NCI-H510A treated with DMSO at 0.1 percent for 48 hours (cell line): Measurements from ENCODE around the gene IFITM2.
"Not testable (repeated sequence)": the region's sequence is repeated elsewhere in the genome, so short reads cannot be mapped to it uniquely, and the experiment has no call there.

Experiments
- DNase-seq: peaks from one replicate; lab custom pipeline; 2025; lab: John Stamatoyannopoulos, UW

The IFITM2 gene

GRCh38 chr11:325796-326591, 18.4 kb downstream of the IFITM2 start:
- DNase-seq = no peak

DNA sequence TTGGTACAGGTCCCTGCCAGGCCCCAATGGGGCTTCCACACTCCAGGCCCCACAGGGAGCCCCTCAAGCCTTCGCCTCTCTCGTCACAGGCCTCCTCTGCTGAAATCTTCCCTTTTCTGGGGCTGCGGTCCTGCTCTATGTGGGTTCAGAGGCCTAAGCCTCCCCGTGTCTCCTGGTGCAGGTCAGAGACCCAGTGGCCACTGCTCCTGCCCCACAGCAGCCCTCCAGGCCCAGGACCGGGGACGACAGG, 18.9 kb downstream of the IFITM2 start:
- no peak for DNase-seq

DNA sequence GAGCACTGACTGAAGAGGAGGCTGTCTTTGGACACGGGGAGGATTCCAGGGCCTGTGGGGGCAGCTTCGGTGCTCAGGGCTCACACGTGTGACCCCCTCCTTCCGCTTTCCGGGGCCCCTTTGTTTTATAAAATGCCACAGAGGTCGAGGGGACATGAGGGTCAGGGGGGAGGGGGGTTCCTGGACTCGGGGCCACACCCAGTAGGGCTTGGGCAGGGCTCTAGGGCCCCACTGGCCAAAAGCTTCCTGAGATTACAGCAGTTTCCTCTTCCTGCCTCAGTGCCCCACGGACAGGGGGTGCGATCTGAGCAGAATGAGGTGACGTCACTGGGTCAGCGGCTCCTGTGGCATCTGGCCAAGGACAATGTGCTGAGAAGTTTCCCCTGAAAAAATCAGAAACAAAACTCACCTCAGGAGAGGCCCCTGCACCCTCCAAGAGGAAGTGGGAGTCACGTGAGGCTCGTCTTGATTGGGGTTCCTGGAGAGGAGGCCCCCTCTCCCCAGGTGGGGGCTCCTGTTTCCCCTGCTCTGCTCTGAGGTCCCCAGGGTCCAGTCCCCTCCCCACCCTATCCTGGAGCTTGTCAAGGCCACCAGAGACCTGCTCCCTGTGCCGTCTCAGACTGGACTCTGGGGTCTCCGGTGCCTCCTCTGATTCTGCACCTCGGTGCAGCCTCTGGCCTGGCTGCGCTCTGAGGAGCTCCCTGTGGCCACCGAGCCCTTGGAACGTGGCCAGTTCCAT, 19.4 kb downstream of the IFITM2 start:
- DNase-seq = no peak

- DNase-seq = no peak
Observed at GRCh38 chr11:327581-327923, 19.9 kb downstream of the IFITM2 start.

GRCh38 chr11:328012-328411, 20.4 kb downstream of the IFITM2 start:
- no peak for DNase-seq

DNA sequence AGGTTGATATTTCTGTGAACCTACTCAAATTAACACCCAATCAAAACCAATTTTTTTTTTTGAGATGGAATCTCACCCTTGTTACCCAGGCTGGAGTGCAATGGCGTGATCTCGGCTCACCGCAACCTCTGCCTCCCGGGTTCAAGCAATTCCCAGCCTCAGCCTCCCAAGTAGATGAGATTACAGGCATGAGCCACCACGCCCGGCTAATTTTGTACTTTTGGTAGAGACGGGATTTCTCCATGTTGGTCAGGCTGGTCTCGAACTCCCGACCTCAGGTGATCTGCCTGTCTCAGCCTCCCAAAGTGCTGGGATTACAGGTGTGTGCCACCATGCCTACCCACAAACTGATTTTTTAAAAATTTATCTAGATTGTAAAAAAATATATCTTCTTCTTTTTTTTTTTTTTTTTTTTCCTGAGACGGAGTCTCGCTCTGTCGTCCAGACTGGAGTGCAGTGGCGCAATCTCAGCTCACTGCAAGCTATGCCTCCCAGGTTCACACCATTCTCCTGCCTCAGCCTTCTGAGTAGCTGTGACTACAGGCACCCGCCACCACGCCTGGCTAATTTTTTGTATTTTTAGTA, 21.0 kb downstream of the IFITM2 start:
- DNase-seq = not testable (repeated sequence)

GRCh38 chr11:329886-330253, 22.3 kb downstream of the IFITM2 start:
- no peak for DNase-seq

- no peak for DNase-seq
Observed at GRCh38 chr11:330307-330693, 22.7 kb downstream of the IFITM2 start.

DNA sequence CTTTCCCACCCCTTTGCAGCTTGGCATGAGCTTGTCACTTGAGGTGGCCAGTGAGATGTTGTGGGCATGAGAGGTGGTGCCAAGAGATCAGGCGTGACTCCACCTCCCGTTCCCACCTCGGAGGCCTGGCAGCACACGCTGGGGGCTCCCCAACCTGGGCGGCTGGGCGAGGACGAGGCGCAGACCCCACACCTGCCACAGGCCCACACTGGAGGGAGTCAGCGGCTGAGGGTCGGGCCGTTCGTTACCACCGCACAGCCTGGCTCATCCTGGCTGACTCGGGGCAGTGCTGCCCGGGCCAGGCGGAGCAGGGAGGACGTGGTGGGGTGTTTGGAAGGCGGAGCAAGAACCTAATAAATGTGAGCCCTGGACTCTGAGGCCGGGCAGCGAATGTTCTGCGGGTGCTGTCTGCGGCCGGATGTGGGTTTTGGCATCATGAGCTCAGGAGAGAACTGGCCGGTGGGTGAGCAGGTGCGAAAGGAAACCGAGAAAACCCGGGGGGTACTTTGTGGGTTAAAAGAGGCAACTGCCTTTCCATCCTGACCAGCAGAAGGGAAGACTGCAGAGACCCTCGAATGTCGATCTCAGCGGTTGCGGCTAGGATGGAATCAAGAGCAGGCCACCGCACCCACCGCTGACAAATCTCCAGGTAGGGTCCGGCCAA, 23.2 kb downstream of the IFITM2 start:
- DNase-seq = no peak

GRCh38 chr11:331358-332060, 23.9 kb downstream of the IFITM2 start:
- DNase-seq = no peak

GRCh38 chr11:332651-333480, 25.2 kb downstream of the IFITM2 start:
- no peak for DNase-seq

GRCh38 chr11:333616-334263, 26.1 kb downstream of the IFITM2 start:
- not testable (repeated sequence) for DNase-seq

GRCh38 chr11:334264-334994, 26.8 kb downstream of the IFITM2 start:
- peak; percentile 28 for DNase-seq

DNA sequence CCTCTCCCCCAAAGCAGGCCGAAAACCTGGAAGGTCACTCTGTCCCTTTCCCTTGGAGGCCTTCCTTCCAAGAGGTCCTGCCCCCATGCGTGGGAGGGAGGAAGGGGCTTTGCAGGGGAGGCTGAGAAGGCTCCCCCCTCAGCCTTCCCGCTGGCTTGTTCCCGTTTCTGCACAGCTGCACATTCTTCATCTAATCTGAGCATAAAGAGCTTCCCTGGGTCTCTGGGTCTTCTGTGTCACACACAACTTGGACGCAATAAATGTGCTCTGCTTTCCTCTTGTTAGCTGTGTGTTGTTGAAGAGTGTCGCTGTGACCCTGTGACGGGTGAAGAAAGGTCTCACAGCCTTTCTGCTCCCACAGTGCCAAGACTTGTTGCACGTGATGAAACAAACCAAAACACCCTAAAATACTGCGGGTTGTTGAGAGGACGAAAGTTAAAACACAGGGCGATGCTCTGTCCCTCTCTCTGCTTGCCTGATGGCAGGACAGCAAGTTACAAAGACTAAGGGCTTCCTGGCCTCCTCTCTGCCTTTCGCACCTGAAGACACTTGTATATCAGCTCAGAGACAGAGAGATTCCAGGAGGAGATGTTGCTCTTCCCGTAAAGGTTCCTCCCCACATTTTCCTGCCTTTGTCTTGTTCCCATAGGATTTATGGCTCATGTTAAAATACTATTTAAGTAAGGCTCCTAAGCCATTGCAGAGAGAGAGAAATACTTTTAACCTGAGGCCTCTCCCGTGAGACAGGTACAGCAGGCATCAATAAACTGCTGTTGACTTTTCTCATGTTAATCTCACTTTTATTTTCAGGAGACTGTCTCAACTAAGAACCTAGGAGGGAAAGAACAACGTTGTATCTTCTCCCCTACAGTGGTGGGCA, 28.4 kb downstream of the IFITM2 start:
- no peak for DNase-seq

DNA sequence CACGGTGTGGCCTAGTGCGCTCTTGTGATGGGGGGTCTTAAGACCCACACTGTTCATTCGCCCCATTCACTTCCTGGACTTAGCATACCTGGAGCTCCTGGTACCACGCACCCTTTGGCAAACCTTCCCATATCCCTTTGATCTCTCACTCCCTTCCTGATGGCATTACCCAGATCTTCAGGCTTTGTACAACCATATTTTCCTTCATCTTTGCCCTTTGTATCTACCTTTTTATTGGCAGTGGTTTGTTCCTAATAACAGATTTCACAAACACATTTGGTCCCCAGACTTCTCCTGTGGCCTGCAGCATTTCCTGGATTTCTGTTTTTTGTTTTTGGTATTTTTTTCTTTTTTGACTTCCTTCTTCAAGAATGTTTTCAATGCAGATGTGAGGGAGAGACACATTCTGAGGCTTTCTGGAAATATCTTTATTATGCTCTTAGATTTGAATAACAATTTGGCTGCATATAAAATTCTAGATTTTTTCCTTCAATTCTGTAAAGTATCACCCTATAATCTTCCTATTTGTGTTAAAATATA, 29.1 kb downstream of the IFITM2 start:
- no peak for DNase-seq

DNA sequence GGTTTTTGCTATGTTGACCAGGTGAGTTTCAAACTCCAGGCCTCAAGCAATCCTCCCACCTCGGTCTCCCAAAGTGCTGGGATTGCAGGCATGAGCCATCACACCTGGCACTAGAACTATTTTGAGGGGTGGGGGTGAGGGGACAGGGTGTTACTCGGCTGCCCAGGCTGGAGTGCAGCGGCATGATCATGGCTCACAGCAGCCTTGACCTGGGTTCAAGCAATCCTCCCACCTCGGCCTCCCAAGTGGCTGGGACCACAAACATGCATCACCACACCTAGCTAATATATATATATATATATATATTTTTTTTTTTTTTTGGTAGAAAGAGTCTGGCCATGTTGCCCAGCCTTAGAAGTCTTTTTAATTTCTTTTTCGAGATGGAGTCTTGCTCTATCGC, 30.1 kb downstream of the IFITM2 start:
- no peak for DNase-seq

GRCh38 chr11:339963-340362, 32.3 kb downstream of the IFITM2 start:
- no peak for DNase-seq

DNA sequence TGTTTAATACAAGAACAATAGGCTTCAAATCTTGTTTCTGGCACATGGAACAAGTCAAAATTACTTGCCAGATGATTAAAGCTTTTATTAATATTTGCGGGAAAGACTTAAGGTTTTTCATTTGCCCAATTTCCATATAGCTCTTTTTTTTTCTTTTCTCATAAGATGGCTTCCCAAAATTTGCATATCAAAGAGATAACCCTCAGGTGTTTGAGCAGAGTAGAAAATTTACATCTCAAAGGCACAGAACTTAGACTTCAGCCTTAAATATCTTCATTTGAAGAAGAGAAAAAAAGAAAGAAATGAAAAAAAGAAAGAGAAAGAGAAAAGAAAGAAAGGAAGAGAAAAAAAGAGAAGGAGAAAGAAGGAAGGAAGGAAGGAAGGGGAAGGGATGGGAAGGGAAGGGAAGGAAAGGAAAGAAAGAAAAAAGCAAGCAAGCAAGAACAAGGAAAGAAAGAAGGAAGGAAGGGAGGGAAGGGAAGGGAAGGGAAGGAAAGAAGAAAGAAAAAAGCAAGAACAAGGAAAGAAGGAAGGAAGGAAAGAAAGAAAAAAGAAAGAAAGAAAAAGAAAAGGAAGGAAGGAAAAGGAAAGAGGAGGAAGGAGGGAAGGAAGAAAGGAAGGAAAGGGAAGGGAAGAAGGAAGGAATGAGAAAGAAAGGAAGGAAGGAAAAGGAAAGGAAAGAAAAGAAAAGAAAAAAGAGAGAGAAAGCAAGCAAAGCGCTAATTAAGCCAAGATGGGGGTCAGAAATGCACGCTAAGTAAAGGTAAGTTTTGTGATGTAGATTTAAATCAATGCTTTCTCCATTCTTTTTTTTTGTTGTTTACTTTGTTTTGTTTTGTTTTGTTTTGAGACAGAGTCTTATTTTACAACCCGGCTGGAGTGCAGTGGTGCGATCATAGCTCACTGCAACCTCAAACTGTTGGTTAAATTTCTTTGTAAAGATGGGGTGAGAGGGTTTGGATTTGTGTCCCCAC, 33.2 kb downstream of the IFITM2 start:
- DNase-seq = no peak
